ENCODE data around the gene EDDM3A.

DNA sequence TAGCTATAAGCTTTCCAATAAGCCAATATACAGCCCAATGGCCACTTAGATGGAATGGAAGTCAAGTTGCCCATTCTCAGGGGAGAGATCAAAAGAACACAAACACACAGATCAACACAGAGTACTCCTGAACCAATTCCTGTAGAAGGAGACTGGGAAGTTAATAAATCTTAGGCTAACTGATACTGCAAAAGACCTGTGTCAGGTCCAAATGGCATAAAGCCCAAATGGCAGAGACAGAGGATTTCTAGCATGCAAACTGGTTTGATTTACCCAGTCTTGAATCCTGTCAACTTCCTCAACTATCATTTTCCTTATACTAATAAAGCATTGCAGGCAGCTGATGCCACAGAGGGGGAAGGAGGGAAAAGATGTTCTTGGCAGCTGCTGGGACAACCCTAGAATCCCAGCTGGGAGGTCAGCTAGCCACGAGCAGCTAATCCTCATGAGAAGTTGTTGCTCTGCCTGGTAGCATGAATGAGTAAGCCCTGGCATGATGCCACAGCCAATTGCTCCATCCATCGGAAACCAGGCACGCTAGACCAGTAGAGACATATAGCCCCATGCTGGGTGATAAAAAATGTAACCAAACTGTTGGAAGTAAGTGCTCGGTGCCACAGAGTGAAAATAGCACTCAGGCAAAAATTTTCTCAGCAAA is 31.0 kb upstream of the EDDM3A start:
- TF ChIP-seq, protein P1, sequence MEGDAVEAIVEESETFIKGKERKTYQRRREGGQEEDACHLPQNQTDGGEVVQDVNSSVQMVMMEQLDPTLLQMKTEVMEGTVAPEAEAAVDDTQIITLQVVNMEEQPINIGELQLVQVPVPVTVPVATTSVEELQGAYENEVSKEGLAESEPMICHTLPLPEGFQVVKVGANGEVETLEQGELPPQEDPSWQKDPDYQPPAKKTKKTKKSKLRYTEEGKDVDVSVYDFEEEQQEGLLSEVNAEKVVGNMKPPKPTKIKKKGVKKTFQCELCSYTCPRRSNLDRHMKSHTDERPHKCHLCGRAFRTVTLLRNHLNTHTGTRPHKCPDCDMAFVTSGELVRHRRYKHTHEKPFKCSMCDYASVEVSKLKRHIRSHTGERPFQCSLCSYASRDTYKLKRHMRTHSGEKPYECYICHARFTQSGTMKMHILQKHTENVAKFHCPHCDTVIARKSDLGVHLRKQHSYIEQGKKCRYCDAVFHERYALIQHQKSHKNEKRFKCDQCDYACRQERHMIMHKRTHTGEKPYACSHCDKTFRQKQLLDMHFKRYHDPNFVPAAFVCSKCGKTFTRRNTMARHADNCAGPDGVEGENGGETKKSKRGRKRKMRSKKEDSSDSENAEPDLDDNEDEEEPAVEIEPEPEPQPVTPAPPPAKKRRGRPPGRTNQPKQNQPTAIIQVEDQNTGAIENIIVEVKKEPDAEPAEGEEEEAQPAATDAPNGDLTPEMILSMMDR (conservative IDR thresholded peaks at IDR 0.05): no peak
- TF ChIP-seq EZH2 (IDR thresholded peaks at IDR 0.05; ENCODE audit: low read depth): no peak

All from PC-9 (cell line).